Spinal cord (tissue), 4 donors: ENCODE data around the gene COPRS. TPM values are rescaled to one million over a fixed set of nuclear protein-coding genes. Genes with fewer than 3 reads are reported as not detected.

ENCODE experiments used
- polyA plus RNA-seq, 2 donors: library from polyadenylated mRNA; unstranded; fragments of 120-200 nt; gene quantifications; one replicate each; pipeline ENCODE4 v1.2.1, GENCODE V29; 2013; ENCODE audit not compliant: insufficient read length in 2 of 2
- total RNA-seq, 2 donors: library from RNA; depleted of rRNA in 1 of 2; stranded (reverse); fragments of 120-200 nt in 1 of 2; fragments of >200 nt in 1 of 2; gene quantifications; one replicate each; pipeline versions ENCODE4 v1.2.3 to v1.2.4, GENCODE V29; 2013 to 2014

COPRS gene
- total and polyA plus RNA-seq, 4 donors, result 36.6 to 97.4 (median 89.0) TPM

Other genes starting within 250 kb of the COPRS start
- 10 to 100 TPM; 38.1 to 64.8 TPM for gene UTP6, start 42.5 kb upstream of the COPRS start, total RNA-seq
- 10 to 100 TPM; 59.4 to 71.4 TPM for gene UTP6, start 42.5 kb upstream of the COPRS start, polyA plus RNA-seq
- 10 to 100 TPM; 17.3 to 39.4 TPM for gene SUZ12, start 77.8 kb upstream of the COPRS start, total RNA-seq
- gene SUZ12, start 77.8 kb upstream of the COPRS start, polyA plus RNA-seq, result 10 to 100 TPM; 23.7 to 27.8 TPM
- gene LRRC37B, start 148.1 kb upstream of the COPRS start, total RNA-seq, result 10 to 100 TPM; 29.8 to 41.5 TPM
- gene LRRC37B, start 148.1 kb upstream of the COPRS start, polyA plus RNA-seq, result 10 to 100 TPM; 47.2 to 51.9 TPM